K562 (cell line): ENCODE measurements around the gene HP. TPM values are rescaled to one million over a fixed set of nuclear protein-coding genes. Genes with fewer than 3 reads are reported as not detected.

Source experiments
- KDM2B ChIP-seq: fragments of 250-450 bp; sonication (Bioruptor Pico); IDR thresholded peaks from 2 replicates; pipeline ENCODE4 v1.8.0; 2021; ENCODE audit warnings: mild to moderate bottlenecking, moderate library complexity
- KLF1 ChIP-seq: fragments of 450-650 bp; IDR thresholded peaks from 2 replicates; pipeline ENCODE4 v1.6.1; 2016; ENCODE audit warnings: missing genetic modification characterization, missing compliant biosample characterization
- NR4A1 ChIP-seq, 2 experiments: fragments of 250-450 bp in 1 of 2; fragments of 450-650 bp in 1 of 2; sonication (Bioruptor Pico) in 1 of 2; IDR thresholded peaks; 2 replicates each; pipeline versions ENCODE4 v1.4.0 to v1.6.1; 2016 to 2020; ENCODE audit warnings: mild to moderate bottlenecking in 2 of 2, missing compliant biosample characterization in 1 of 2, missing genetic modification characterization in 1 of 2, moderate library complexity in 1 of 2
- TEAD1 ChIP-seq, 2 experiments: fragments of 450-650 bp in 1 of 2; sonication (generic) in 1 of 2; formaldehyde crosslinking; IDR thresholded peaks; 2 replicates each; pipeline versions ENCODE4 v1.4.0 to v1.8.0; 2020 to 2022; ENCODE audit warnings: mild to moderate bottlenecking in 2 of 2, missing genetic modification reagents in 1 of 2
- ZC3H4 ChIP-seq: sonication (generic); formaldehyde crosslinking; IDR thresholded peaks from 2 replicates; pipeline ENCODE4 v1.9.0; 2021; ENCODE audit warnings: missing genetic modification reagents, borderline replicate concordance
- ZNF184 ChIP-seq: sonication (generic); formaldehyde crosslinking; IDR thresholded peaks from 2 replicates; pipeline ENCODE4 v1.5.0; 2020; ENCODE audit warnings: missing genetic modification reagents
- polyA plus RNA-seq, 8 experiments: library from polyadenylated mRNA; depleted of rRNA in 4 of 8; stranded (reverse) in 5 of 8; unstranded in 3 of 8; fragments of >200 nt; fragmentation: Nextera tagmentation in 2 of 8; fragmentation: Illumina TruSeq in 1 of 8; extraction: Ambion mirVana in 2 of 8; extraction: Trizol in 1 of 8; gene quantifications; 2 replicates each; pipeline versions ENCODE4 v1.2.1 to v1.2.3, GENCODE V29; 2011 to 2014; ENCODE audit warnings: inconsistent platforms in 1 of 8, missing spikeins in 1 of 8
- total RNA-seq, 7 experiments: library from RNA; depleted of rRNA in 6 of 7; stranded (reverse); fragments of >200 nt in 6 of 7; fragmentation: Illumina TruSeq in 2 of 7; extraction: Trizol in 2 of 7; gene quantifications; 2 replicates each; pipeline versions ENCODE4 v1.2.1 to v1.2.3, GENCODE V29; 2011 to 2021; ENCODE audit warnings: low replicate concordance in 1 of 7
- TF ChIP-seq, protein P1 (sequence below): fragments of 150-350 bp; IDR thresholded peaks from 2 replicates; pipeline ENCODE4 v1.6.1; 2014; ENCODE audit warnings: low read depth, mild to moderate bottlenecking, low read length, borderline replicate concordance
- TF ChIP-seq, protein P2 (sequence below): sonication (generic); formaldehyde crosslinking; IDR thresholded peaks from 2 replicates; pipeline ENCODE4 v1.8.0; 2022; ENCODE audit warnings: mild to moderate bottlenecking, missing genetic modification reagents
- TF ChIP-seq, protein P3 (sequence below), 3 experiments: fragments of 200-800 bp in 1 of 3; fragments of 250-450 bp in 1 of 3; fragments of 450-650 bp in 1 of 3; sonication (Bioruptor Pico) in 1 of 3; sonication (Bioruptor generic) in 1 of 3; formaldehyde crosslinking in 1 of 3; IDR thresholded peaks; 2 replicates each; pipeline versions ENCODE4 v1.6.1 to v1.8.0; 2016 to 2022; ENCODE audit warnings: mild to moderate bottlenecking in 2 of 3, missing genetic modification characterization in 2 of 3, missing compliant biosample characterization in 1 of 3, moderate library complexity in 1 of 3

HP gene
- total and polyA plus RNA-seq, 9 of the 15 experiments (the other 6 are each of a cell fraction or from before 2014, with no cell fraction given): 0.04 to 8.7 TPM; not detected in 7

DNA sequence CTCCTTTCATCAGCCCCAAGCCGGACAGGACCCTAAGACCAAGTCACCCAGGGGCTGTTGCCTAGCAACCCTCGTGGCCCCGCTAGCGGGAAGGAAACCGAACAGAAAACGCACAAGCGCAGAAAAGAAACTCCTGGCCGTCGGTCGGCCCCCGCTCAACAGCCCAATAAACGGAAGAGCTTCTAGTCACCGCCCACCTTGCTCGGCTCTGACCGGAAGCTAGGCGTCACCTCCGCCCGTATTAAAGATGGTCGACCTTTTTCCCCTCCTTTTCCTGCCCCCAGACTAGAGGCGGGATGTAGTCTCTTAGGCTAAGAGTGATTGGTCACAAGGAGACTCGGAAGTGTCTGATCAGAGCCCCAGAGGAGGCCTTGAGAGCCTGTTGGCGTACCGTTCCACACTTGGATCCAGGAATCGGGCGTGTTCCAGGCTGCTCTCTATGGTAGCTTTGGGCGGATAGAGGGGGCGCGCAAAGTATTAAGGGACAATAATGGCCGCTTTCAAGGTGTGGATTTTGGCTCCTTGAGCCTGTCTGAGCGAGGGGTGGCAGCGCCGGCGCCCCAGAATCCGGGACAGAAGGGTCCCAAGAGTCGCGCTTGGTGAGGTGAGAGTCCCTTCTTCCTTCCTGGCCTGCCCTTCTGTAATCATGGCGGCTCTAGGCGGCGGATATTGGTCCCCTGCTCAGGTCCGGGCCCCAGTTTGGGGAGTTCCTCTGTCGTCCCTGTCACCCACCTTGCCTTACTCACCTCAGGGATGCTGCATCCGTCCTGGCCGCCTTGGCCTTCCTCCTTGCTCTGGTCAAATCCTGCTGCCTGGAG lies 39.4 kb downstream of the HP start, which contains the start of the genes DHX38 and TXNL4B (continued):
- TF ChIP-seq NR4A1 (CRISPR knock-in tag; IDR thresholded peaks at IDR 0.05) (no peak), NR4A1 (tag; IDR thresholded peaks at IDR 0.05) (no peak), KLF1 (peak; percentile 62; the same call in 1 of the 2 replicates), ZC3H4 (CRISPR knock-in tag) (no peak), ZNF184 (no peak), KDM2B (CRISPR knock-in tag) (0 out of 2 replicates have a peak, but pooled peaks have one; percentile 57), TEAD1 (CRISPR knock-in tag; IDR thresholded peaks at IDR 0.05) (0 out of 4 replicates have a peak, but pooled peaks of 1 of the 2 experiments have one; percentile 27)
- TF ChIP-seq, protein P1, sequence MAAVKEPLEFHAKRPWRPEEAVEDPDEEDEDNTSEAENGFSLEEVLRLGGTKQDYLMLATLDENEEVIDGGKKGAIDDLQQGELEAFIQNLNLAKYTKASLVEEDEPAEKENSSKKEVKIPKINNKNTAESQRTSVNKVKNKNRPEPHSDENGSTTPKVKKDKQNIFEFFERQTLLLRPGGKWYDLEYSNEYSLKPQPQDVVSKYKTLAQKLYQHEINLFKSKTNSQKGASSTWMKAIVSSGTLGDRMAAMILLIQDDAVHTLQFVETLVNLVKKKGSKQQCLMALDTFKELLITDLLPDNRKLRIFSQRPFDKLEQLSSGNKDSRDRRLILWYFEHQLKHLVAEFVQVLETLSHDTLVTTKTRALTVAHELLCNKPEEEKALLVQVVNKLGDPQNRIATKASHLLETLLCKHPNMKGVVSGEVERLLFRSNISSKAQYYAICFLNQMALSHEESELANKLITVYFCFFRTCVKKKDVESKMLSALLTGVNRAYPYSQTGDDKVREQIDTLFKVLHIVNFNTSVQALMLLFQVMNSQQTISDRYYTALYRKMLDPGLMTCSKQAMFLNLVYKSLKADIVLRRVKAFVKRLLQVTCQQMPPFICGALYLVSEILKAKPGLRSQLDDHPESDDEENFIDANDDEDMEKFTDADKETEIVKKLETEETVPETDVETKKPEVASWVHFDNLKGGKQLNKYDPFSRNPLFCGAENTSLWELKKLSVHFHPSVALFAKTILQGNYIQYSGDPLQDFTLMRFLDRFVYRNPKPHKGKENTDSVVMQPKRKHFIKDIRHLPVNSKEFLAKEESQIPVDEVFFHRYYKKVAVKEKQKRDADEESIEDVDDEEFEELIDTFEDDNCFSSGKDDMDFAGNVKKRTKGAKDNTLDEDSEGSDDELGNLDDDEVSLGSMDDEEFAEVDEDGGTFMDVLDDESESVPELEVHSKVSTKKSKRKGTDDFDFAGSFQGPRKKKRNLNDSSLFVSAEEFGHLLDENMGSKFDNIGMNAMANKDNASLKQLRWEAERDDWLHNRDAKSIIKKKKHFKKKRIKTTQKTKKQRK: peak; percentile 64; the same call in 1 of the 2 replicates
- TF ChIP-seq, protein P2, sequence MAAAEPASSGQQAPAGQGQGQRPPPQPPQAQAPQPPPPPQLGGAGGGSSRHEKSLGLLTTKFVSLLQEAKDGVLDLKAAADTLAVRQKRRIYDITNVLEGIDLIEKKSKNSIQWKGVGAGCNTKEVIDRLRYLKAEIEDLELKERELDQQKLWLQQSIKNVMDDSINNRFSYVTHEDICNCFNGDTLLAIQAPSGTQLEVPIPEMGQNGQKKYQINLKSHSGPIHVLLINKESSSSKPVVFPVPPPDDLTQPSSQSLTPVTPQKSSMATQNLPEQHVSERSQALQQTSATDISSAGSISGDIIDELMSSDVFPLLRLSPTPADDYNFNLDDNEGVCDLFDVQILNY (CRISPR knock-in tag): no peak
- TF ChIP-seq, protein P3, sequence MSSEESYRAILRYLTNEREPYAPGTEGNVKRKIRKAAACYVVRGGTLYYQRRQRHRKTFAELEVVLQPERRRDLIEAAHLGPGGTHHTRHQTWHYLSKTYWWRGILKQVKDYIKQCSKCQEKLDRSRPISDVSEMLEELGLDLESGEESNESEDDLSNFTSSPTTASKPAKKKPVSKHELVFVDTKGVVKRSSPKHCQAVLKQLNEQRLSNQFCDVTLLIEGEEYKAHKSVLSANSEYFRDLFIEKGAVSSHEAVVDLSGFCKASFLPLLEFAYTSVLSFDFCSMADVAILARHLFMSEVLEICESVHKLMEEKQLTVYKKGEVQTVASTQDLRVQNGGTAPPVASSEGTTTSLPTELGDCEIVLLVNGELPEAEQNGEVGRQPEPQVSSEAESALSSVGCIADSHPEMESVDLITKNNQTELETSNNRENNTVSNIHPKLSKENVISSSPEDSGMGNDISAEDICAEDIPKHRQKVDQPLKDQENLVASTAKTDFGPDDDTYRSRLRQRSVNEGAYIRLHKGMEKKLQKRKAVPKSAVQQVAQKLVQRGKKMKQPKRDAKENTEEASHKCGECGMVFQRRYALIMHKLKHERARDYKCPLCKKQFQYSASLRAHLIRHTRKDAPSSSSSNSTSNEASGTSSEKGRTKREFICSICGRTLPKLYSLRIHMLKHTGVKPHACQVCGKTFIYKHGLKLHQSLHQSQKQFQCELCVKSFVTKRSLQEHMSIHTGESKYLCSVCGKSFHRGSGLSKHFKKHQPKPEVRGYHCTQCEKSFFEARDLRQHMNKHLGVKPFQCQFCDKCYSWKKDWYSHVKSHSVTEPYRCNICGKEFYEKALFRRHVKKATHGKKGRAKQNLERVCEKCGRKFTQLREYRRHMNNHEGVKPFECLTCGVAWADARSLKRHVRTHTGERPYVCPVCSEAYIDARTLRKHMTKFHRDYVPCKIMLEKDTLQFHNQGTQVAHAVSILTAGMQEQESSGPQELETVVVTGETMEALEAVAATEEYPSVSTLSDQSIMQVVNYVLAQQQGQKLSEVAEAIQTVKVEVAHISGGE (CRISPR knock-in tag; IDR thresholded peaks at IDR 0.05): peak in 2 of 3 experiments; percentile 16 to 95; a peak in 3 of 6 replicates
